NCI-H2227 (cell line): ENCODE measurements around the gene SCNN1B.

Experiments used
- DNase-seq: peaks from one replicate; lab custom pipeline; 2025; ENCODE audit not compliant: unreplicated experiment; lab: John Stamatoyannopoulos, UW

SCNN1B gene

DNA sequence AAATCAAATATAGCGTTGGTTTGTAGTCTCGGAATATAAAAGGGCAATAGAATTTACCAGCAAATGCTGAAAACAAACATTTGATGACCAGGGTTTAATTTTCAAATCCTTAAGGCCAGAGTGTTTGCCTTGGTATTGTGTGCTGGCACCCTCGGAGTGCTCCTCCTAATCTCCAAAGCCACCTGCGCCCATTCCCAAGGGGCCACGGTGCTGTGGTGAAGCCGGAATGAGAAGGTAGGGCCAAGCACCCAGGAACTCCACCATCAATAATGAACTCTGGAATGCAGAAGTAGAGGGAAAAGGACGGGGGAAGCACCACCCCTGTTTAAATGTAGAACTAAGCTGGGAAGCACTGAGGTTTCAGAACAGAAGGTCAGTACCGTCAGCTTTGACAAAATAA lies 99.0 kb downstream of the SCNN1B start:
- no peak for DNase-seq

DNA sequence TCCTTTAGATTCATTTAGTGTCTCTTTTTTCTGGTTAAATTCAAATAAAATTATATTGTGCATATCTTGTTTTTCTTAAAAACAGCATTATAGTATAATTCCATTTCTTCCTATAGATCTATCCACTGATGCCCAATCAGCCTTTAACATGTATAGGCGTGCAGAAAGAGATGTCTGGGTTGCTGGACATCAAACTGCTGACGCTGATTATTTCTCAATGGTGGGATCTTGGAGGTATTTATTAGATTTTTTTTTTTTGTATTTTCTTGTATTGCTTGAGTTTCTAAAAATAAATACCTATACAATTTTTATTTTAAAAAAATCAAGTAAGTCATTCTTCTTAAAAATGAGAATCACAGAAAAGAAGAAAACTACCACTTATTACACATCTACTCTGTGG lies 100.0 kb downstream of the SCNN1B start:
- DNase-seq: no peak

DNA sequence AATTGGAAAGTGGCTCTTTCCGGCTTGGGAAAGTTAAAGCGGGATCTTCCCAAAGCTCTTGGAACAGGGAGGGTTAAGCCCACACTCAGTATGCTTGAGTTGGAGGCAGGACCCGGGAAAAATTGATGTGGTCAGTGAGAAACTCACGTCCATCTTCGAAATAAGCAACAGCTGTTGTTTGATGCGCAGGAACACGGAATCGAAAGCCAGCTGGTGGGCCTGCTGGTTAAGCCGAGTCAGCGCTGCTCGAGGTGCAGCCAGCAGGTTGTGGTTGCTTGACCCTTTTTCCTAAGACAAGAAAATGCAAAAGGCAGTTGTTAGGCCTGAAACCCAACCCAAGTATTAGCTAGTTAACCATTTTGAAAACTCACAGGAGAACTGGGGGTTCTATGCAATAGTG lies 101.4 kb downstream of the SCNN1B start:
- no peak for DNase-seq

DNA sequence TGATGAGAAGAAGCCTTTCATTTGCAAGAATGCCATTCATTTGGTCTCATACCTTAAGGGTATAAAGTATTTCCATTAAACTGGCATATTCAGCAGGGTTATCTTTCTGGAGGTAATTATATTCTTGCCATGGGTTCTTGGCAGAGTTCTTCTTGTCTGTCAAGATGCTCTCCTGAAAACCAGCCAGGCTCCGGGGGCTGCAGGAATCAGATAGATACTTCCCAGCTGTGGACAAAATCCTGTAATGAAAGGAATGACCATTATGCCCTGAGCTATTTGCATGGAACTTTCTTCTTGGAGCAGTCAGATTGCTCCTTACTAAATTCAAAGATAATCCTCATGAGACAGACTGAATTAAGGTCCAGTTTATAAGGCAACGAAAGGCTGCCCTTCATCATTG lies 103.9 kb downstream of the SCNN1B start:
- no peak for DNase-seq

DNA sequence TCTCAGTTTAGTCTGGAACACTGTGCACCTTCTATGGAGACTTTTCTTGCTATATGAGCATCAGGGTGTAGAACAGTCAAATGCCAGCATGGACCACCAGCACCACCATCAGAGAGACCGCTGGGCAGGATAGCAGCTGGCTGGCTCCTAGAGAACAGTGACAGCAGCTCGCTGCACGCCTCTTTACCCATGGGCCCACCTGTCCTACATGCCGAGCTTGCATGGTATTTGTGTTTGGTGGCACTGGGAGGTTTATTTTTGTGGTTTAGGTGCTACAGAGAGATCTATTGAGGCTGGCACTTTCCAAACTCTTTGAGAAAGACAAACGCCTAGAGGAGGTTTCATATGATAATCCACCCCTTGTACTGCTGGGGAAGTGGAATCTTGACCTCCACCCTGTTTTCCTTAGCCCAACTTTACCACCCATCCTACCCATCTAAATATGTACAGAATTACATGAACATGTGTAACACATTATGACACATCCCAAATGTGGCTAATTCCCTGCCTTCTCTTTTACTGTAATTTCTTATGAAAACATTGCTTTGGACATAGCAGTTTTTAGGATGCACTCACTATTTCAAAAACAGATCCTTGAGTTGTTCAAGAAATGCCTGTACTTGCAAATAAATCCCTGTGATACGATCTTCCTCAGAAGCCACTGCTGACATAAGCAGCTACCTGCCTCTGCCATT lies 104.6 kb downstream of the SCNN1B start:
- DNase-seq: no peak

DNA sequence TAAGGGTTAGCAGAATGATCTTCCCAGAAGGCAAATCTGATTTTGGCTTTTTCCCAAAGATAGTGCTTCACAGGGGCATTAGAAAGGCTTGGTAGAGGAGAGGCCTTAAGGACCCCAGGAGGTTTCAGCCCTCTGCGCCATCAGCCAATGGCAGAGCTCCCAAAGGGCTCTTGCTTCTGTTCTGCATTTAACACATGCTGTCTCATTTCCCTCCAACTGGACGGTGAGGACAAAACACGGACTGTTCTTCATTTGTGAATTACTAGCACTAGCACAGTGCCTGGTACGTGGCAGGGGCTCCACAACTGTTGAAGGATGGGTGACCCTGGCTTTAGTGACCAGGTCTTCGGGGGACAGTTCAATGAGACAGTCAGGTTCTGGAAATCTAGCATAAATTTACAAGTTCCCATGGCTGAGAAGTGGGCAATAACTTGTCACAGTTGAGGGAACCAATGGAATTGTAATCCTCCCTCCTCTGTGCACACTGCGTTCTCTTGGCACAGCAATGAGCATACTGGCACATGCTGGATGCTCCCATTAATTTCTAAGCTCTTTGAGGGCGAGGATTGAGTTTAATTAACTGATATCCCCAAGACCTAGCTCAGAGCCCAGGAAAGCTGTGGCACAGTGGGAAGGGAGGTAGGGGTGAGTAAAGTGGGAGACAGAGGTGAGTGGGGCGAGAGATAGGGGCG lies 105.5 kb downstream of the SCNN1B start:
- DNase-seq: no peak

DNA sequence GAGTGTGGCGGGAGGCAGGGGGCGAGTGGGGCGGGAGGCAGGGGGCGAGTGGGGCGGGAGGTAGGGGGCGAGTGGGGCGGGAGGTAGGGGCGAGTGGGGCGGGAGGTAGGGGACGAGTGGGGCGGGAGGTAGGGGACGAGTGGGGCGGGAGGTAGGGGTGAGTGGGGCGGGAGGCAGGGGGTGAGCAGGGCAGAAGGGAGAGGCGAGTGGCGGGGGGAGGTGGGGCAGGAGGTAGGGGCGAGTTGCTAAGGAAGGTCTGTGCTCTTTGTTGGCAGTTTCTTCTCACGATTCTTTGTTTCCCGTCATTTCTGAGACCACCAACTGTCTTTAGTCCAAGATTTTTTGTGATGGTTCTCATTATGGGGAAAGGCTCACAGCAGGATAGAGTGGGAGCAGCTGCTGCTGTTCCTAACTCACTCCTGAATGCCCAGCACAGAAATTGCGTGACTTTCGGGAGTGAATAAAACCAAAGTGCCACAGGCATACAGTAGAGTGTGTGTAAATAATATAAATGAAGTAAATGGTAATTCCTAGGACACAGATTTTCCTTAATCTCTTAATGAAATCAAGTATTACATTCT lies 106.2 kb downstream of the SCNN1B start:
- peak; percentile 42 for DNase-seq

DNA sequence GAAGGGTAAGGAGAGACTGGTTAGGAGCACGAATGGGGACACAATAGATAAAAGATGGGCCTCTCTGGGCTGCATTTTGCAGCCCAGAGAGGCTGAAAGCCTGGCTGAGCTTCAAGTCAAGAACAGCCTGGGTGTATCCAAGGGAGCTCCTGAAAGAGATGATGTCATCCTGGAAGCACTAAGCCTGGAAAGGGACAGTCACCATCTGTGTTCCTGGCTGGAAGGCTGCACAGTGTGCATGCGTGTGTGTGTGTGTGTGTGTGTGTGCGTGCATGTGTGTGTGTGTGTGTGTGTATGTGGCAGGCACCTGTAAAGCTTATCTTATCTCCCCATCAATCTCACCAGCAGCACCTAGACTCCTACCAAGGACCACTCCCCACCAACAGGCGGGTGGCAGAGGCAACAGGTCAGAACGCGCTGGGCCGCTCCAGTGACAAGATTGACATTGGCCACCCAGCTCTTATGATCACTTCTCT lies 106.8 kb downstream of the SCNN1B start:
- peak; percentile 73 for DNase-seq

DNA sequence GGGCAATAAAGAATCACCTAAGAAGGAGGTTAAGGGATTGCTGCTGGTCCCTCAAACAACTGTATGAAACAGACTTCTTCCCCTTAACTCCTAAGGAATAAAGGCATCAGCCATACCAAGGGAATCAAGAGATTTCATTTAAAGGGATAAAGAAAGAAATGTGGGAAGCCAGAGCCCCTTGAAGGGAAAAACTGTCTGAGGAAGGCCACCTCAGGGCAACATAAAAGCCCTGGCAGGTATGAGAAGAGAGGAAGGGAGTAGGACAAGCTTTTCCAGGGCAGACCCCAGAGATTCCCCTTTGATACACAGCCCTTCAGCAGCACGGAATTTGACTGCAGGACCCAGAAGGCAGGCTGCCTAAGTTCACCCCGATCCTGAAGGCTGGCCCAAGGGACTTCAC lies 107.4 kb downstream of the SCNN1B start:
- no peak for DNase-seq

DNA sequence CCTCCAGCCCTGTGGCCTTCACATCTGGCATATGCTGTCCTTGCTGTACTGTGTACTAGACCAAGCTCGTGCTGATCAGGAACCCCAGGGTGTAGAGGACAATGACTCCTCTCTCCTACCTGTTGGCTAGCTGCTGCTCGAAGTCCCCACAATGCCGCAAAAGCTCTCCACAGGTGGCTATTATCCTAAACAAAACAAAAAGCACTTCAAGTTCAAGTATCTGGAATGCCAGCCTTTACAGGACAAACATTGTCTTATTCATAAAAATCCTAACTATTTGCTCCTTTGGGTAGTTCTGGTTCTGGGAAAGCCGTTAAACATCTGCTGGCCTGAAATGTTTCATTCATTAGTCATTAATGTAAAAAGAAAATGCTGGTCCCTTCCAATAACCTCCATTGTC lies 108.1 kb downstream of the SCNN1B start:
- DNase-seq: no peak

DNA sequence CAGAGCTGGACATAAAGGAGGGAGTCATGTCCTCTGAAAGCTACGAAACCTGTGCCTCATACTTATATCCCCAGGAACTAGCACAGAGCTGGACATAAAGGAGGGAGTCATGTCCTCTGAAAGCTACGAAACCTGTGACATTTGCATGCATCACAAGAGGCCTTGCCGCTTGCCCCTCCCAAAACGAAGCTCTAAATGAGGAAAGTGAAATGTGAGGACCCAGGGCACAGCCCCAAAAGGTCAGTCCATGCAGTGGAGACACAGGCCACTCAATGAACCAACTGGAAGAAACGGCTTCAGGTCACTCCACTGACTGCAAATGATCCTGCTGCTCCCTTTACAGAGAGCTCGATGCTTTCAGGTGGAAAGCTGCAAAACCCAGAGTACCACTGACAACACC lies 112.6 kb downstream of the SCNN1B start:
- DNase-seq: no peak

DNA sequence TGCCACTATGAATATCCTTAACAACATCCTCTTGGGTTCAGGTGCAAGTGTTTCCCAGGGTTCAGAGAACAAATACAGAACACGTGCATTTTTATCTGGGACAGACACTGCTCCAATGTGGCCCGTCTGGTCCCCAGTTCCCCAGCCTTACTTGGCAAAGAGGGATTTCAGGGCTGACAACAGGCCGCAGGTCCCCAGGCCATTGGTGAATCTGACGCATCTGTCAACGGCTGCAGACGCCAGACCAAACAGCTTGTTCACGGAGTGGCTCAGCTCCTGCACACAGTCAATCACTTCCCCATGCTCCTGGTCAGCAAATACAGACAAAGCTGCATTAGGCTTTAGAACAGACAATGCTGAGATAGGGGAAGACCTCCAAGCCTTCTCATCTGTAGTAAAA lies 114.7 kb downstream of the SCNN1B start:
- no peak for DNase-seq

DNA sequence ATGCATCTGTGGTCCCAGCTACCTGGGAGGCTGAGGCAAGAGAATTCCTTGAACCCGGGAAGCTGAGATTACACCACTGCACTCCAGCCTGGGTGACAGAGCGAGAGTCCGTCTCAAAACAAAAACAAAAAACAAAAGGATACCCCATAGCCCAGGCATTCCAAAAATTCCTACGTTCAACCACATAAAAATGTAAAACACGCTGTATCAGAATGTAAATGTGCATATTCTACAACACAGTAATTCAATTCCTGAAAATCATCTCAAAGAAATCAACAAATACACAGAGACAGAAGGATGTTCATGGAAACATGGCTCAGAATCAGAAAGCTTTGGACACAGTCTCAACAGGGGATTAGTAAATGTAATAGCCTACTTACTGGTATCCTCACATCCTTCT lies 117.9 kb downstream of the SCNN1B start:
- DNase-seq: no peak

DNA sequence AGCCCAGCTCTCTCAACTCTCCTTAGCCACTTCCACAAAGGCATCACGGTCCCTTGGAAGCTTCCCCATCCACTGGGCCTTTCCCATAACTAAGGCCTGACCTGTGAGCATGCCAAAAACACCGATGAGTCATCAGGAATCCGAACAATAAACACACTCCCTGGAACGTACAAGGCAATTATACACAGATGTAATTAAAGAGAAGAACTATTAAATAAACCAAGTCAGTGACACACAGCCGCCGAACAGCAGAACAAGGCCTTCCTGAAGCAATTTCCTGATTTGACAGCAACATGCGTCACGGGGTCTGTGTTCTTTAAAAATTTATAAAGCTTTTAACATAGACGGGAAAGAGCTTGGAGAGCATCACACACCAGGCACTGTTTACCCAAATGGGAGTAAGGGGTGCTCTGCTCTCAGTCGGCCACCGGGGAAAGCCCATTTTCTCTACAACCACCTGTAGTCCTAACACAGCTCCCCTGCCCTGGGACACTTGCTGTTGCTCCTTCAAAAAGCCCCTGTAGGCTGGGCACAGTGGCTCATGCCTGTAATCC lies 121.5 kb downstream of the SCNN1B start:
- DNase-seq: no peak

DNA sequence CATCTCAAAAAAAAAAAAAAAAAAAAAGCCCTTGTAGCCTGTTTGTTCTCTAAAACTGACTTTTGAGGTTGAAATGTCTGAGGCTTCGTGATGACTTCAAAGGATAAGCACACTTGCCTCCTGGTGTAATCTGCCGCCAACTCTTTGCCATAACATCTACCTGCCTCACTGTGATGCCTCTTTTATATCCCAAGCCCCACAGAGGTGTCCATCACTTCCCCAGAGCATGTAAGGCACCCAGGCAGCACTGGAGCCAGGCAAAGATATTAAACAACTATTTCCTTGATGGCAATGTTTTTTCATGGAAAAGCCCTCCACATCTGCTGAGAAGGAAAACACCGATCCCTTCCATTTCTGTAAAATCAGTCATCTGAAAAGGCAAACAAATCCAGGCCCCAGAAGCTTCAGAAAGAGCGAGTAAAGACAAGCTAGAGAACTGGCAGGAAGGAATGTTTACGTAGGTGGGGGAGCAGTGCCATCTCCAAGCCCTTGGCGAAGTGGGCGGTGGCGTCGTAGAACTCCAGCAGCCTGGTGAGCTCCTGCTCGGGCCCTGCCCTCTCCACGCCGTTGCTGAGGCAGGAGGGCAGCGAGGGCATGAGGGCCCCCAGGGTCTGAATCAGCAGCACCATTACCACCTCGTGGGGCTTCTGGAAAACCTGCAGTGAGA lies 122.3 kb downstream of the SCNN1B start:
- no peak for DNase-seq

DNA sequence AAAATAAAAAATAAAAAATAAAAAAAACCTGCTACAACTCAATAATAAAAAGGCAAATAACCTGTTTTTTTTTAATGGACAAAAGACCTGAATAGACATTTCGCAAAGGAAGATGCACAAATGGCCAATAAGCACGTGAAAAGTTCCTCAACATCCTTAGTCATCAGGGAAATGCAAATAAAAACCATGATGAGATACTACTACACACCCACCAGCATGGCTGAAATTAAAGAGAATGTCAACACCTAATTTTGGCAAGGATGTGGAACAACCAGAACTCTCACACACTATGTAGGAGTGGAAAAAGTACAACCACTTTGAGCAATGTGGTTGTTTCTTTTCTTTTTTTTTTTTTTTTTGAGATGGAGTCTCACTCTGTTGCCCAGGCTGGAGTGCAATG lies 126.2 kb downstream of the SCNN1B start:
- no peak for DNase-seq
